Measurements from ENCODE around the gene ZNF672. TPM values are rescaled to one million over a fixed set of nuclear protein-coding genes. Genes with fewer than 3 reads are reported as not detected.
A peak's percentile ranks its signal among the peaks of the same experiment; 100 is the strongest.
"Not testable (repeated sequence)": the region's sequence is repeated elsewhere in the genome, so short reads cannot be mapped to it uniquely, and the experiment has no call there.

The ZNF672 gene
- total and polyA plus RNA-seq, 8 donors: 16.2 to 35.5 (median 20.1) TPM

DNA sequence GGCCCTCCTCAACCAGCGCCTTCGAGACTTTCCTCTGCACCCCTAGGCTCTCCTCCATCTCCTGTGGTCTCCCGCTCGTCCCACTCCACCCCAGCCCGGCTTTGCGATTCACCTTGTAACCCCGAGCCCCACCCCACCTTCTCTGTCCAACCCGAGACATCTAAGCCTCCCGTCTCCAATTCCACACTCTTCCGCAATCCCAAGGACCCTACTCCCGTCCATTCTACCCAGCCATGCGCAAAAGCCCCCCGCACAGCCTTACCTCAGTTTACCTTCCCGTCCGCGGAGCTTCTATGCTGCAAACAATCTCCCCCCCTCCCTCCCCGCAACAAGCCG, 12.5 kb upstream of the ZNF672 start:
- intact Hi-C loops (cut with DNase I): no loop called here

DNA sequence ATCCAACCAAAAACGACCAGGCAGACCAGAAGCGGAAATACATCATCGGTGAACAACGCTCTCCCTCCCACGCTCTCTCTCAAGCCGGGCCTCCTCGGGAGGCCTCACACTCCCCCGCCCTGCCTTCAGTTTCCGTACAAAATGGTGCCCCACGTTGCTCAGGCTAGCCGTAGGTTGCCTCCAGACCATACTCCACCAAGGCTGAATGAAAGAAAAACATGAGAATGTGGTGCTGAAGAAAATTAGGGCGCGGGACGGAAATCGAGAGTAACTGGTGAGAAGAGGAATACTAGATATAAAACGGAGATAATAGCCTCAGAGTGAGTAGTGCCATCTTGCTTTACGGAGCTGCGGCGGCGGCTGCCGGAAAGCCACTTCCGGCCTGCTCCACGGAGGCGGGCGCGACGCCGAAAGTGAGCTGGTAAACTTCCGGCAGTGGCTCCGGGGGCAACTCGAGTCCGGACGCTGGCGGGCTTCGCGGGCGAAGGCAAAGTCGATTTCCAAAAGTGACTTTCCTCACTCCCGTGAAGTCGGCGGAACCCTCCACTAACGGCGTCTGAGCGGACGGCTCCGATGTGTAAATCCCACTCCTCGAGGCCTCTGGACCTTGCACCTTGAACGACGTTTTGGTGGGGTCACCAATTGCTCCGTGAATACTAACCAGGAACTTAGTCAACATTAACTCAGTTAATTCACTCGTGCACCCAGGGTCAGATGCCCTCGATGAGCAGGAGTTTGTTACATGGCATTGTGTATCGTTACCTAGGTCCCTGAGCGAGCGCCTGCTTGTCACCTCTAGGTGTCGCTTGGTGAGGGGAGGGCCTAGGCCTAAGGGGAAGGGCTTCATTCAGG, 11.9 kb upstream of the ZNF672 start, which contains the start of gene SH3BP5L:
TSS of gene SH3BP5L (minus strand) at position 7 of the 852 bp plus-strand sequence. CDS start 980 bp downstream, outside the sequence.
- peak; percentile 95 for ATAC-seq
- peaks cover 32 to 57% of the 10 kb centered on the region in 2 donors for H3K4me1 ChIP-seq
- intact Hi-C loops (cut with DNase I): no loop called here

More for the DNA sequence above, 12.5 kb upstream of the ZNF672 start:
- Histone ChIP-seq H3K36me3 (peaks cover 0 to 13% of the 10 kb centered on the region in 2 donors), H3K27ac (peak overlapping the region; percentile 96 to 97), H3K9me3 (no peaks in the 10 kb centered on the region), H3K27me3 (no peaks in the 10 kb centered on the region), H3K4me3 (peak overlapping the region; percentile 59 to 82), H3K4me1 (peaks cover 32 to 63% of the 10 kb centered on the region in 2 donors)
- ATAC-seq (peak; percentile 2), DNase-seq (no peak)
- TF ChIP-seq, protein P1, sequence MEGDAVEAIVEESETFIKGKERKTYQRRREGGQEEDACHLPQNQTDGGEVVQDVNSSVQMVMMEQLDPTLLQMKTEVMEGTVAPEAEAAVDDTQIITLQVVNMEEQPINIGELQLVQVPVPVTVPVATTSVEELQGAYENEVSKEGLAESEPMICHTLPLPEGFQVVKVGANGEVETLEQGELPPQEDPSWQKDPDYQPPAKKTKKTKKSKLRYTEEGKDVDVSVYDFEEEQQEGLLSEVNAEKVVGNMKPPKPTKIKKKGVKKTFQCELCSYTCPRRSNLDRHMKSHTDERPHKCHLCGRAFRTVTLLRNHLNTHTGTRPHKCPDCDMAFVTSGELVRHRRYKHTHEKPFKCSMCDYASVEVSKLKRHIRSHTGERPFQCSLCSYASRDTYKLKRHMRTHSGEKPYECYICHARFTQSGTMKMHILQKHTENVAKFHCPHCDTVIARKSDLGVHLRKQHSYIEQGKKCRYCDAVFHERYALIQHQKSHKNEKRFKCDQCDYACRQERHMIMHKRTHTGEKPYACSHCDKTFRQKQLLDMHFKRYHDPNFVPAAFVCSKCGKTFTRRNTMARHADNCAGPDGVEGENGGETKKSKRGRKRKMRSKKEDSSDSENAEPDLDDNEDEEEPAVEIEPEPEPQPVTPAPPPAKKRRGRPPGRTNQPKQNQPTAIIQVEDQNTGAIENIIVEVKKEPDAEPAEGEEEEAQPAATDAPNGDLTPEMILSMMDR (IDR thresholded peaks at IDR 0.05): no peak

GRCh38 chr1:248828845-248829244, 9.2 kb upstream of the ZNF672 start:
- no peaks in the 10 kb centered on the region for H3K27me3 ChIP-seq
- H3K36me3 ChIP-seq: peaks cover 0 to 4% of the 10 kb centered on the region in 2 donors
- peaks cover 21 to 30% of the 10 kb centered on the region in 2 donors for H3K4me1 ChIP-seq
- ATAC-seq (no peak), DNase-seq (no peak)
- no peak overlapping the region for H3K4me3 ChIP-seq
- H3K9me3 ChIP-seq: no peaks in the 10 kb centered on the region
- TF ChIP-seq, protein P1 (IDR thresholded peaks at IDR 0.05): no peak
- intact Hi-C loops (cut with DNase I): no loop called here
- H3K27ac ChIP-seq: peak overlapping the region in 1 of 2 donors; percentile 29

More for the DNA sequence above, 11.9 kb upstream of the ZNF672 start, which contains the start of gene SH3BP5L:
- peak; percentile 95 to 99 (median 96) for DNase-seq
- H3K27me3 ChIP-seq: no peaks in the 10 kb centered on the region
- TF ChIP-seq, protein P1 (IDR thresholded peaks at IDR 0.05): peak; percentile 45
- peak within 1 kb of the TSS; percentile 59 to 82 for H3K4me3 ChIP-seq
- peak within 1 kb of the TSS; percentile 96 to 97 for H3K27ac ChIP-seq
- H3K36me3 ChIP-seq: peaks cover 0 to 7% of the 10 kb centered on the region in 2 donors
- no peaks in the 10 kb centered on the region for H3K9me3 ChIP-seq

GRCh38 chr1:248830718-248831017, 7.4 kb upstream of the ZNF672 start:
- peaks cover 9 to 15% of the 10 kb centered on the region in 2 donors for H3K4me1 ChIP-seq
- H3K27me3 ChIP-seq; DNase-seq; H3K27ac ChIP-seq; ATAC-seq; intact Hi-C loops (cut with DNase I); H3K4me3 ChIP-seq; H3K9me3 ChIP-seq; H3K36me3 ChIP-seq: not testable (repeated sequence)

DNA sequence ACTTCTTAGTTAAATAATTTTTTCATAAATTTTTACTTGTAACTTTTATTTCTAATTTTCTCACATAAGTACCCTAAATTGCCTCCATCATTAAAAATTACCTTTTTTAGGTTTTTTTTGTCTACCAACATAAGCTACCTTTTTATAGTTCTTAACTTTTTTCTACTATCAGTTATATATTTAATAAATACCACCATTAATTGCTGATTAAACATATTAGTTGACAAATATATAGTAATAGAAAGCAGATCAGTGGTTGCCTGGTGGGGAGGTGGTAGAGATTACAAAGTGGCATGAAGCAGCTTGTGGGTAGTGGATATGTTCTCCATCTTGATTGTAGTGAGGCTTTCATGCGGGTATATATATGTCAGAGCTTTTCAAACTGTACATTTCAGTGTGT, 6.2 kb upstream of the ZNF672 start:
- H3K4me1 ChIP-seq: peaks cover 6 to 13% of the 10 kb centered on the region in 2 donors
- ATAC-seq (no peak), DNase-seq (no peak)
- no peaks in the 10 kb centered on the region for H3K36me3 ChIP-seq
- H3K27me3 ChIP-seq: no peaks in the 10 kb centered on the region
- no peaks in the 10 kb centered on the region for H3K9me3 ChIP-seq
- H3K4me3 ChIP-seq: no peak overlapping the region
- intact Hi-C loops (cut with DNase I): no loop called here
- TF ChIP-seq, protein P1 (IDR thresholded peaks at IDR 0.05): no peak
- H3K27ac ChIP-seq: no peak overlapping the region

Data from left lung (tissue), 10 donors.